GM12891 (cell line): Measurements from ENCODE around the gene BFSP1.

Experiments used
- DNase-seq: peaks from one replicate; pipeline ENCODE4 v3.0.0; 2011; ENCODE audit warnings: low spot score; ENCODE audit not compliant: insufficient read length
- FAIRE-seq: peaks from 2 replicates; lab custom pipeline; 2011; peaks lifted over from hg19 to GRCh38; lab: Jason Lieb, UNC
- PAX5 ChIP-seq: IDR thresholded peaks from 2 replicates; pipeline ENCODE4 v1.6.1; 2011; ENCODE audit warnings: low read length, moderate library complexity, mild to moderate bottlenecking; ENCODE audit not compliant: insufficient read depth, severe bottlenecking
- POLR2A ChIP-seq: IDR thresholded peaks from 2 replicates; pipeline ENCODE4 v1.6.1; 2011; ENCODE audit warnings: low read depth, low read length, control low read depth
- POLR2AphosphoS5 ChIP-seq: IDR thresholded peaks from 2 replicates; pipeline ENCODE4 v1.6.1; 2011; ENCODE audit warnings: low read depth, low read length, control low read depth
- POU2F2 ChIP-seq: IDR thresholded peaks from 2 replicates; pipeline ENCODE4 v1.6.1; 2011; ENCODE audit warnings: low read depth, mild to moderate bottlenecking, control low read depth, low read length, moderate library complexity
- SPI1 ChIP-seq: IDR thresholded peaks from 2 replicates; pipeline ENCODE4 v1.6.1; 2011; ENCODE audit warnings: low read depth, low read length, control low read depth
- TAF1 ChIP-seq: IDR thresholded peaks from 2 replicates; pipeline ENCODE4 v1.6.1; 2011; ENCODE audit warnings: low read depth, low read length, control low read depth

The BFSP1 gene

DNA sequence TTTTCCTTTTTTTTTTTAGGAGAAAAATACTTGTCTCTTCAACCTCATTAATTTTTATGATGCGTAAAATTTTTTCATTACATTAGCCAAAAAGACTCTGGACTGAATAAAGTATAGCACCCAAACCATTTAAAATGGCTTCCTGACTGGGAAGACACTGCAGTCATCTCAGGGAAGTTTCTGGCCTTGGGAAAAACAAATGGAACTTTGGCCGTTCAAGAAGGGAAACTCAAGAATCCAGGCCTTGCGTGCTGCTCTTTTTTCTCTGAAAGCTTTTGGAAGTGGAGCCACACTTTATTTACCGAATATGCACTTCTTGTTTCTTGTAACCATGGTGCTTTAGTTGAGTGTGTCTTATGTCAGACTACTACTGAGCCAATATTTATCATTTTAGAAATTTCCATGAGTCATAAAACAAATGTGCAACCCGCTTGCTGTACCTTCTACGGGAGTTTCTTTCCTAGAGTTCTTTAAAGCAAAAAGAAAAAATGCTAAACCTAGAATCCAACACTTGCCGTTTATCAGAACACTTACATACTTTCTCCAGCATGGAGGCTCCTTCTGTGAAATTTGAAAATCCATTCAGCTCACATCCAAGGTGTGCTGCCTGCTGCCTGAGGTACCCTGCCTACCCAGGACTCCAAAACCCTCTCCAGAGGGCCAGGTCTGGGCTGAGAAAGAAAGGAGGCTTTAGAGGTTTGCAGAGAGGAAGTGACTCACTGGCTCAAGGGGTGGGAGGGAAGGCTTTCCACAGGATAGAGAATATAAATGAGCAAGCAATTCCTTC, 27.2 kb upstream of the BFSP1 start:
- FAIRE-seq: no peak
- TF ChIP-seq SPI1 (peak; percentile 58; the same call in 1 of the 2 replicates), PAX5 (no peak), POU2F2 (no peak), POLR2AphosphoS5 (no peak)
- no peak for DNase-seq

DNA sequence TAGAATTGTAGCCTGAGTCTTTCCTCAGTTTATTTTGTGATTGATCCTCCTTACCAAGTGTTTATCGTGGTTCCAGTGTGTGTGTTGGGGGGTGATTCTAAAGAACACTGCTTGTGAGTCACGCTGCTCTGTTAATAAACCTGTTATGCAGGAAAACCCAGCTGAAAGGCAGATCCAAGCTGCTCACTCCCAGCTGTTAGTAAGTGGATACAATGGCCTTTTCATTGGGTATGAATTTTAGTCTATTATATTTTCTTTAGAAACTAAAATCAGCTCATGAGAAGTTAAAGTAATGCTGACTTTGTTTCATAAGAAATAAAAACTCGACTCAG, 26.5 kb upstream of the BFSP1 start:
- TF ChIP-seq PAX5: no peak
- TF ChIP-seq POU2F2: no peak
- TF ChIP-seq TAF1: no peak
- no peak for TF ChIP-seq SPI1
- no peak for TF ChIP-seq POLR2A
- TF ChIP-seq POLR2AphosphoS5: no peak
- no peak for FAIRE-seq
- no peak for DNase-seq

DNA sequence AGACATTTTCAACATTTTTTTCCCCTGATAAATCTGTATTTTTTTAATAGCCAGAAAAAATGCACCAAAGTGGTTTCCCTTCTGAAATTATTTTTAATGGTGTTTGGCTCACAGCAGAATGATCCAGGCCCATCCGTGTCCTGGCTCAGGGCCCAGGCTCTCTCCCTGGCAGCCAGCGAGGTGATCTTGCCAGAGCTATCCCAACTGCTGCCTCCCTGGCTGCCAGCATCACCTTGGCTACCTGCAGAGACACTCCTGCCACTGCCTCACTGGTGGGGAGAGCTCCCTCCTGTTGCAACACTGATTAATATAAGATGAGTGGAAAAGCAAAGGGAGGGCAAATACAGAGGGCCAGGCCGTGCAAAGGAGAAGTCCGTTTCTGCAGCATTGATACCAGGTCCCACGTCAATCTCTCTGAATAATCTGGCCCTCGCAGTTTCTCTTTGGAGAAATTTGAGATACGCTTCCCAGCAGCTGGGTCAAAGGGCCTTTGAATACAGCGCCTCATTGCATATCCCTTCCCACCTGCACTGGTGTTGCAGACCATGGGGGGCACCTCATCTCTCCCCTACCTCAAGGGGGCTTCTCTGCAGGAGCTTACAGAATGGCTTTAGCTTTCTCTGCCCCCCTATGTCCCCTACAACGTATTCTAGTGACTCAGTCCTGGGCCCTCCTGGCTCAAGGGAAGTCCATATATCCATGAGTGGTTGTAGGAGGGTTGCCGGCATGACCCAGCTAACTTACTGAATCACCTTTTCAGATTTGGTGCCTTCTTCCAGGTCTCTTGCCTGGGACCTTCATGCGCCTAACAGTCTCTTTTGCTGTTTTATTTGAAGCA, 25.9 kb upstream of the BFSP1 start:
- no peak for TF ChIP-seq TAF1
- FAIRE-seq (no peak), DNase-seq (no peak)

DNA sequence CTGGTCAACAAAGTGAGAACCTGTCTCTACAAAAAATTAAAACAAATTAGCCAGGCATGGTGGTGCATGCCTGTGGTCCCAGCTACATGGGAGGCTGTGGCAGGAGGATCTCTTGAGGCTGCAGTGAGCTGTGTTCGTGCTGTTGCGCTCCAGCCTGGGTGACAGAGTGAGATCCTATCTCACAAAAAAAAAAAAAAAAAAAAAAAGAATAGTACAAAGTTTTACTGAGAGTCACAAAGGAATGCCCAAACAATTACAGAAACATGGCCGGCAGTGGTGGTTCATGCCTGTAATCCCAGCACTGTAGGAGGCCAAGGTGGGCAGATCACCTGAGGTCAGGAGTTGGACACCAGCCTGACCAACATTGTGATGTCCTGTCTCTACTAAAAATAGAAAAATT, 23.9 kb upstream of the BFSP1 start:
- DNase-seq (no peak), FAIRE-seq (no peak)
- no peak for TF ChIP-seq POU2F2
- TF ChIP-seq SPI1: no peak
- TF ChIP-seq POLR2AphosphoS5: no peak
- TF ChIP-seq PAX5: no peak
- TF ChIP-seq TAF1: no peak
- TF ChIP-seq POLR2A: no peak

DNA sequence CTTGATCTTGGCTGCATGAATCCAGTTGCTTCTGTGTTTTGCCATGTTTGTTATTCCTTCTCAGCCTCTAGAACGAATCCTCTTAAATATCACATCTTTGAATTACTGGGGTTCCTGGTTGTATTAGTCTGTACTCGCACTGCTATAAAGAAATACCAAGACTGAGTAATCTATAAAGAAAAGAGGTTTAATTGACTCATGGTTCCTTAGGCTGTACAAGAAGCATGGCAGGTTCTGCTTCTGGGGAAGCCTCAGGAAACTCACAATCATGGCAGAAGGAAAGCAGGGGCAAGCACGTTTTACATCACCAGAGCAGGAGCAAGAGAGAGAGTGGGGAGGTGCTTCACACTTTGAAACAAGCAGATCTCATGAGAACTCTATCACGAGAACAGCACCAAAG, 18.0 kb upstream of the BFSP1 start:
- DNase-seq: no peak
- TF ChIP-seq SPI1 (no peak), PAX5 (no peak), TAF1 (no peak), POLR2A (no peak), POLR2AphosphoS5 (no peak), POU2F2 (no peak)
- FAIRE-seq: no peak

DNA sequence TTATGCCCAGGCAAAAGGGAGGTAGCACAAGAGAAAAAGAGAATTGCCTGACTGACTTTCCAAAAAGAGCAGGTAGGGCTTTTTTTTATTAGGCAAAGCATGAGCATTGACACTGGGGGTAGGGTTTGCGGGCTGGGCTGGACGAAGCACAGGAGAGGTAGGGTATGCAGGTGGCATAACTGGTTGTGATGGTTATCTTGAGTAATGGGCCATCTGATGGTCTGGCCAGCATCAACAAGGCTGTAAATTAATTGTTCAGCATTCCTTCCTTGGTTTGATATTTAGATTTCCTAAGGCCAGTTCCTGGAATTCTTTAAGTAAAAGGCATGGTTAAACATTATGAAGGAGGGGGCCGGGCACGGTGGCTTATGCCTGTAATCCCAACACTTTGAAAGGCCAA, 13.9 kb upstream of the BFSP1 start:
- TF ChIP-seq SPI1: no peak
- TF ChIP-seq TAF1: no peak
- no peak for TF ChIP-seq POLR2A
- TF ChIP-seq POLR2AphosphoS5: no peak
- no peak for TF ChIP-seq PAX5
- TF ChIP-seq POU2F2: no peak
- no peak for FAIRE-seq
- DNase-seq: no peak

DNA sequence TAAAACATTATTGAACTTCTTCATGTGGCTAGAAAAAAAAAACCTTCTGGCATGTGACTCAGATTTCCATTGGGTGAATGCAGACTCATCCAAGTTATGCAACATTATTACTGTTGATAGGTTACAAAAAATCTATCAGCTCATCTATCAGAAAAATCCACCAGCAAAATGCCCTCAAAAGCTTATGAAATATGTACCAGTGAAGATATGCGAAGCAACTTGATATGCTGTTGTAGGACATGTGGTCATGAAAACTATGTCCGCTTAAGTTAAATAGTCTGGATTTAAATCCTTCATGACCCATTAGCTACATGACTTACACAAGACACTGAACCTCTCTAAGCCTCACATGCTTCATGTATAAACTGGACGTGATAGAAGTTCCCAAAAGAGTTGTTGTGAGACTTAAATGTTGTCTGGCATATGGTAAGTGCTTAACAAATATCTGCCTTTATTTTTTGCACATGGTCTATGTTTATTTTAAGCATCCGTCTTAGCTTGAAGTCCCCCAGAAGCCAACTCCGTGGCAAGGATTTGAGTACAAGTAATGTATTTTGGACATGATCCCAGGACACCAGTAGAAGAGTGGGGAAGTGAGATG, 12.5 kb upstream of the BFSP1 start:
- FAIRE-seq (no peak), DNase-seq (no peak)
- no peak for TF ChIP-seq TAF1
- TF ChIP-seq POU2F2: no peak
- TF ChIP-seq POLR2A: no peak
- no peak for TF ChIP-seq POLR2AphosphoS5
- TF ChIP-seq PAX5: no peak
- no peak for TF ChIP-seq SPI1

DNA sequence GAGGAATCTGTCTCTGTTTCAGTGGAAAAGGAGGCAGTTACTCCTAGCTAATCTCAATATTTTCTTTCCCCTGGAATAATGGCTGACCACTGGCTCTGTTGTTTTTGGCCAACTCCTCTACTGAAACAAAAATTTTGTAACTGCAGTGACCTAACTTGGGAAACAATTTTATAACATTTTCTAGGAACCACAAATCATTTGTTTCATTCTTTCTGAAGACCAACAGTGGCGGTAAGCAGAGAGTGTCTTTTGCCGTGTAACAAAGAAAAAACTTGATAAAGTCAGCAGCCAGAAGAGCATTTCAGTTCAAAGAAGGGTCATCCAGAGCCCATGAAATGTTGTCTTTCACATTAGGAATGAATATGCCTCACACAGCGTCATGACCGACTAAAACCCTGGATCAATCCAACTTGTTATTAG, 11.8 kb upstream of the BFSP1 start:
- TF ChIP-seq POLR2AphosphoS5 (no peak), SPI1 (no peak), TAF1 (no peak), POLR2A (no peak), POU2F2 (no peak), PAX5 (no peak)
- no peak for DNase-seq
- no peak for FAIRE-seq

DNA sequence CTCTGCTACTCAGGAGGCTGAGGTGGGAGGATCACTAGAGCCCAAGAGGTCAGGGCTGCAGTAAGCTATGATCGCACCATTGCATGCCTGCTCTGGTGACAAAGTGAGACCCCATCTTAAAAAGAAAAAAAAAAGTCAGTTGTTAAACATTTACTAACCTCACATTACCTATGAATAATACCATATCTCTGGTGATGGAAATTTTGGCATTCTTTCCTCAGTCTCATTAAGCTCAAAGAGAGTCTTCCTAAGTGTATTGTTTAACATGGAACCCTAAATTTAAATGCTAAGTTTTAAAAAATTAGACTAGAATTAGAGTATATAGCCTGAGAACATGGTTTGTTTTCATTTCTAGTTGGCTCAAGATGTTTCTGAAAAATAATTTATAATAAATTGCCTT, 11.3 kb upstream of the BFSP1 start:
- TF ChIP-seq TAF1 (no peak), POU2F2 (no peak), POLR2AphosphoS5 (no peak), POLR2A (no peak), PAX5 (no peak), SPI1 (no peak)
- no peak for DNase-seq
- FAIRE-seq: no peak

DNA sequence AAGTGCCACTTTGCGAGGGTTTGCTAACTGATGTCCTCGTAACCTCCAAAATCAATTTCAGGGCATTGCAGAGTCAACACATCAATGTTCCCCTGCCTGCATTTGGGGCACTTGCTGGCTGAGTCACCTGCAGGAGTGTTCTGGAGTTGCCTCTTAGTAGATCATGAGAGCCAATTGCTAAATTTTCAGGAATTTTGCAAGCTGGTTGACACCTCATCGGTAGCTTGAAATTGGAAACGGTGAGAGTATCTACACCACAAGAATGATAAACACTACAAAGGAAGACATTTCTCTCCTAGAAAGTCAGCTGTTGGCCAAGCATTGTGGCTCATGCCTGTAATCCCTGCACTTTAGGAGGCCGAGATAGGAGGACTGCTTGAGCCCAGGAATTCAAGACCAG, 10.8 kb upstream of the BFSP1 start:
- TF ChIP-seq POU2F2: no peak
- TF ChIP-seq PAX5: no peak
- no peak for TF ChIP-seq SPI1
- no peak for TF ChIP-seq POLR2AphosphoS5
- TF ChIP-seq TAF1: no peak
- no peak for TF ChIP-seq POLR2A
- no peak for DNase-seq
- FAIRE-seq: no peak
